Measurements from ENCODE around the gene TTPAL.

The TTPAL gene

DNA sequence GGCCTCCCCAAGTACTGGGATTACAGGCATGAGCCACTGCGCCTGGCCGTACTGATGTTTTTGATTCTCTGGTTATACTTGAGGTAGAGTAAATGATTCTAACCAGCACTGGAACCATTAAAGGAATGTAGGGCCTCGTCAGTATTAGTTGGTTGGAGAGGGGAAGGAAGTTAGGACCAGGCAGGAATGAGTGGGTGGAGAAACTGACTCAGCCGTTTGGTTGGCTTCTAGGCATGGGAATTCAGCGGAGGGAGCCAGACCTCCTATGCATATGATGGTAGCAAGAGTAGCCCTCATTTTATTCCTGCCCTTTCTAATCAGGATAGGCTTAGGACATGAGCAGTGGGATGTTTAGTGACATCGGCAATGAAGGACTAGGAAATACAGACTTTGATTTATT is 65.2 kb downstream of the TTPAL start:
- no peak for DNase-seq (ENCODE audit: low spot score)

DNA sequence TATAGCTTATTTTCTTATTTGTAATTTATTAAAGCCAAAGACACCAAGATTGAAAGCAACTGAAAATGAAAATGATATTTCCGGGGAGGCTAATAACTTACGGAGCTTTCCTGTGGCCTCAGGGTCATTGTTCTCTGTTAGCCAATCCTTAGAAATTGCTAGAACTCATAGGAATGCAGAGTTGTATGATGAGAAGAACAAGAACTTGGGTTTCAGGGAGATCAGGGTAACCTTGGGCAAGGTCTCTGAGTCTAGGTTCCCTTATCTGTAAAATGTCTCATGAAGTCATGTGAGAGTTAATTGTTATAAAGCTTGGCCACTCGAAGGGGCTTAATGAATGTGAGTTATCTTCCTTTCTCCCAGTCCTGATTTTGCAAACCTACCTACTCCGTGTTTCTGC is 66.3 kb downstream of the TTPAL start:
- no peak for DNase-seq (ENCODE audit: low spot score)

DNA sequence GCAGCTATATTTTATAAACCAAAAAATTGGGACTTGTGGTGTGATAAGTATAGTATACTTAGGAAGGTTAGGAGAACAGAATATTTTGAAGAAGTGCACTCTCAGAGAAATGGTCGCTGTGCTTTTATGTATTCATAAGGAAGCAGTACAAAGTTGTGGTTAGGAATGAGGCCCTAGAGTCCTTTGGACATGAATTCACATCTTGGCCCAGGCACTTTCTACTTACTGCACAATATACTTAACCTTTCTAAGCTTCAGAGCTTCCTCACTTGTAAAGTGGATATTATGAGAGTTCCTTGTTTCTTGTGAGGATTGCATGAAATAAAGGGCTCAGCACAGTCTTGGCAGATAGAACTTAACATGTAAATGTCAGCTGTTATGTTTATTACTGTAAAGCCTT is 67.2 kb downstream of the TTPAL start:
- DNase-seq (ENCODE audit: low spot score): no peak

DNA sequence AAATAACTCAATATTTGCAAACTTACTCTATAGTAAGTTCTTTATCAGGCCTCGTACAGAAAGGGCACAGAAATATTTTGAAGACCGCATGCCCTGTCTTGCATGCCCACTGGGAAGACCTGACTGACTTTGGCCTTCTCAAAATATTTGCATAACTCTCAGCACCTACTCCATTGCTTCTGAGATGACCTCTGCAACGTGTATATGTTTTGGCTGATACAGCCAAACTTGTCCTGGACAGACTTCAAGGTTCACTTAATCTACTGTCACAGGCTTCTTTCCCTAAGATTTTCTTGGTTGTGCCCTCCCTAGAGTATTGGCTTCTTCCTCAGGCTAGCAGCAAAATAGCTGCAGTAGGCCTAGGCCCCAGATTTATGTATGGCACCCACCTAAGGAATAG is 67.7 kb downstream of the TTPAL start:
- no peak for DNase-seq (ENCODE audit: low spot score)
